Astrocyte of the spinal cord (primary cell): ENCODE data around the gene BLOC1S5.
"Not testable (repeated sequence)": the region's sequence is repeated elsewhere in the genome, so short reads cannot be mapped to it uniquely, and the experiment has no call there.

ENCODE experiments used
- DNase-seq: peaks from one replicate; pipeline ENCODE4 v3.0.0; 2011; ENCODE audit warnings: low read depth, low spot score
- H3K4me3 ChIP-seq: 2 replicates; pipeline ENCODE4 v1.5.1; 2011; ENCODE audit warnings: low read depth, mild to moderate bottlenecking, low read length, moderate library complexity
- in situ Hi-C: cut with HindIII; loops from 2 replicates; pipeline ENCODE4 v1.10.0; 2017; ENCODE audit warnings: low sequenced_read_pairs
- TF ChIP-seq, protein P1 (sequence below): IDR thresholded peaks from 2 replicates; pipeline ENCODE4 v1.5.1; 2012; ENCODE audit warnings: low read depth, mild to moderate bottlenecking, low read length, inconsistent platforms

Gene BLOC1S5

GRCh38 chr6:8054276-8054675 is 9.9 kb downstream of the BLOC1S5 start:
- no peak overlapping the region for H3K4me3 ChIP-seq
- no peak for DNase-seq
- in situ Hi-C loops: no loop called here
- TF ChIP-seq, protein P1, sequence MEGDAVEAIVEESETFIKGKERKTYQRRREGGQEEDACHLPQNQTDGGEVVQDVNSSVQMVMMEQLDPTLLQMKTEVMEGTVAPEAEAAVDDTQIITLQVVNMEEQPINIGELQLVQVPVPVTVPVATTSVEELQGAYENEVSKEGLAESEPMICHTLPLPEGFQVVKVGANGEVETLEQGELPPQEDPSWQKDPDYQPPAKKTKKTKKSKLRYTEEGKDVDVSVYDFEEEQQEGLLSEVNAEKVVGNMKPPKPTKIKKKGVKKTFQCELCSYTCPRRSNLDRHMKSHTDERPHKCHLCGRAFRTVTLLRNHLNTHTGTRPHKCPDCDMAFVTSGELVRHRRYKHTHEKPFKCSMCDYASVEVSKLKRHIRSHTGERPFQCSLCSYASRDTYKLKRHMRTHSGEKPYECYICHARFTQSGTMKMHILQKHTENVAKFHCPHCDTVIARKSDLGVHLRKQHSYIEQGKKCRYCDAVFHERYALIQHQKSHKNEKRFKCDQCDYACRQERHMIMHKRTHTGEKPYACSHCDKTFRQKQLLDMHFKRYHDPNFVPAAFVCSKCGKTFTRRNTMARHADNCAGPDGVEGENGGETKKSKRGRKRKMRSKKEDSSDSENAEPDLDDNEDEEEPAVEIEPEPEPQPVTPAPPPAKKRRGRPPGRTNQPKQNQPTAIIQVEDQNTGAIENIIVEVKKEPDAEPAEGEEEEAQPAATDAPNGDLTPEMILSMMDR: no peak

DNA sequence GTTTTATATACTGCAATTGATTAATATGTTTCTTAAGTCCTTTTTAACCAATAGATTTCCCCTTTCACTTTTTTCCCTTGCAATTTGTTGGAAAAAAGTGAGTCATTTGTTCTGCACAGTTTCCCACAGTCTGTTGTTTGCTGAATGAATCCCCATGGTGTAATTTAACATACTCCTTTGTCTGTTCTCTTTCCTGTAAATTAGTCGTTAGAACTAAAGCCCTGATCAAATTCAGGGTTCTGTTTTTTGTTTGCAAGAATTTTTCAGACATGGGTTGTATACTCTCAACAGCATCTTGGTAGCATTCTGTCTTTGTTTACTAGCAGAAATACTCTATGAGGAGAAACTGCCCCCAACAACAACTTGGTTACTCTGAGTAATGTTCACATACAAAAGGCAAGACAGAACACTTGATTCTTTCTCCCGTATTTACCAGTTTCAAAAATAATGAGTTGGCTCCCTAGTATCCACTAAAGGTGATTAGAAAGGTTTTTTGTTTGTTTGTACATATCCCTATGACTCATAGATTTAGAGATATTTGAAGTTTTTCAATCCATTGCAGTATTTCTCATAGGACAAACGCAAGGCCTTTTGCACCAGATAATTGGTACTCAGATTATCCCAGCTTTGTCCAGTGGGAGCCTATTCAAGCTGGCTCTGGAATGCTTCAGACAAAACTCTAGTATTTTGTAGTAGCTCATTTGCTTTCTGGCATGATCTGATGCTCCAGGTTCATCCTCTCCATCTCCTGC is 16.5 kb downstream of the BLOC1S5 start:
- TF ChIP-seq, protein P1: no peak
- peak; percentile 86 for DNase-seq
- in situ Hi-C loops: no loop called here

DNA sequence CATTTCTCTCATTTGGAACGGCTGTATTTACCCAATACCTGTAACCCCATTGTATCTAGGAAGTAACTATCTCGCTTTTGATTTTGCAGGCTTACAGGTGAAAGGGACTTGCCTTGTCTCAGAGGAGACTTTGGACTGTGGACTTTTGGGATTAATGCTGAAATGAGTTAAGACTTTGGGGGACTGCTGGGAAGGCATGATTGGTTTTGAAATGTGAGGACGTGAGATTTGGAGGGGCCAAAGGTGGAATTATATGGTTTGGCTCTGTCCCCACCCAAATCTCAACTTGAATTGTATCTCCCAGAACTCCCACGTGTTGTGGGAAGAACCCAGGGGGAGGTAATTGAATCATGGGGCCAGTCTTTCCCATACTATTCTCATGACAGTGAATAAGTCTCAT is 18.4 kb downstream of the BLOC1S5 start:
- peak; percentile 28 for DNase-seq
- in situ Hi-C loops, H3K4me3 ChIP-seq: not testable (repeated sequence)

More for the DNA sequence above, 16.5 kb downstream of the BLOC1S5 start:
- no peak overlapping the region for H3K4me3 ChIP-seq

- in situ Hi-C loops: no loop called here
- TF ChIP-seq, protein P1: no peak
- no peak overlapping the region for H3K4me3 ChIP-seq
- DNase-seq: no peak
Measured at GRCh38 chr6:8043221-8043620, 21.0 kb downstream of the BLOC1S5 start.

GRCh38 chr6:8041913-8042583 is 22.1 kb downstream of the BLOC1S5 start:
- in situ Hi-C loops: no loop called here
- TF ChIP-seq, protein P1: no peak
- H3K4me3 ChIP-seq: no peak overlapping the region
- no peak for DNase-seq

- DNase-seq, in situ Hi-C loops, H3K4me3 ChIP-seq: not testable (repeated sequence)
Measured at GRCh38 chr6:8034107-8034506, 30.1 kb downstream of the BLOC1S5 start.

DNA sequence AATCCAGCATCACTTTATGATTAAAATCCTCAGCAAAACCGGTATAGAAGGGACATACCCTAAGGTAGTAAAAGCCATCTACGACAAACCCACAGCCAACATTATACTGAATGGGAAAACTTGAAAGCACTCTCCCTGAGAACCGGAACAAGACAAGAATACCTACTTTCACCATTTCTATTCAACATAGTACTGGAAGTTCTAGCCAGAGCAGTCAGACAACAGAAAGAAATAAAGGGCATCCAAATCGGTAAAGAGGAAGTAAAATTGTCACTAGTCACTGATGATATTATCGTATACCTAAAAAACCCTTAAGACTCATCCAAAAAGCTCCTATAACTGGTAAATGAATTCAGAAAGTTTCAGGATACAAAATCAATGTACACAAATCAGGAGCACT is 33.3 kb downstream of the BLOC1S5 start:
- no peak for DNase-seq
- in situ Hi-C loops: no loop called here
- TF ChIP-seq, protein P1: no peak
- H3K4me3 ChIP-seq: no peak overlapping the region
